ENCODE results near the gene STAMBP.
"Not testable (repeated sequence)": the region's sequence is repeated elsewhere in the genome, so short reads cannot be mapped to it uniquely, and the experiment has no call there.

The STAMBP gene

DNA sequence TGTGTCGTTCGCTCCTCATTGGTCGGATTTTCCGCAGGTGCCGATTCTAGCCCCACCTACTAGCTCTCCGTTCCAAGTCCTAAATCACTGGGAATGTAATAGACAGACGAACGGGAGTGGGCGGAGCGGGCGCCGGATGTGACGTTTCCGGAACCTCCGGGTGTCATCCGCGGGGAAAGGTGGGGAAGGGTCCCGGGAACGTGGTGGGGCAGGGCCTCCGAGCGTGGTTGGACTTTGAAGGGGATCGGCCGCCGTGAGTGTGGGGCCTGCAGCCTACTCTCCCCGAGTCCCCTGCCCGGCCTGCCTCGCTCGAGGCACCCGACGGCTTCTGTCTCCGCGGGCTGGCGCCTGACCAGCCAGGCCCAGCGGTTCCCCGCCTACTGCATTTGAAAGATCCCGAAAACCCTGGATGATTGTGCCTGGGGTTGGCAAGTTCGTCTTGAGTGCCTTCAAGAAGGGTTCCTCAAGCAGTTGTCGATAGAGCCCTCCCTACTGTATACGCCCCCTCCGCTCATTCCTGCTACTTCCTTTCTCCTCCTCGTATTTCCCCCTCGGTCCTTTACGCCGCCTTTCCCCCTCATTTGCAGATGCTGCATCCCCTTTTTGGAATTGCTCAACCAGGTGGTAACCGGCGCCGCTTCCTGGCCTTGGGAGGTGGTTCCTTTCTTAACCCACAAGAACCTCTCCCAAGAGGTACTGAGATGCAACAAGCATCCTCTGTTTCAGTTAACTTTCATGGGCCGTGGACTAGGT, at the start of gene STAMBP:
Gene STAMBP, plus strand, starts transcription at position 144 of the 753 bp plus-strand sequence. CDS start 1,896 bp downstream, outside the sequence.
- no peaks in the 10 kb centered on the region for H3K9me3 ChIP-seq (ENCODE audit: control insufficient read depth, low read depth, low read length)
- H3K4me3 ChIP-seq (ENCODE audit: low read length): peak within 1 kb of the TSS; percentile 81
- peak within 1 kb of the TSS; percentile 38 for H3K27ac ChIP-seq (ENCODE audit: low read length)
- peaks cover 32% of the 10 kb centered on the region for H3K27me3 ChIP-seq (ENCODE audit: control insufficient read depth, insufficient read depth, low read length)
- peaks cover 22% of the 10 kb centered on the region for H3K36me3 ChIP-seq (ENCODE audit: control insufficient read depth, low read depth, low read length)
- peaks cover 5% of the 10 kb centered on the region for H3K4me1 ChIP-seq (ENCODE audit: control insufficient read depth, low read depth, low read length)
- H3K9ac ChIP-seq (ENCODE audit: low read length): peak within 1 kb of the TSS; percentile 79

DNA sequence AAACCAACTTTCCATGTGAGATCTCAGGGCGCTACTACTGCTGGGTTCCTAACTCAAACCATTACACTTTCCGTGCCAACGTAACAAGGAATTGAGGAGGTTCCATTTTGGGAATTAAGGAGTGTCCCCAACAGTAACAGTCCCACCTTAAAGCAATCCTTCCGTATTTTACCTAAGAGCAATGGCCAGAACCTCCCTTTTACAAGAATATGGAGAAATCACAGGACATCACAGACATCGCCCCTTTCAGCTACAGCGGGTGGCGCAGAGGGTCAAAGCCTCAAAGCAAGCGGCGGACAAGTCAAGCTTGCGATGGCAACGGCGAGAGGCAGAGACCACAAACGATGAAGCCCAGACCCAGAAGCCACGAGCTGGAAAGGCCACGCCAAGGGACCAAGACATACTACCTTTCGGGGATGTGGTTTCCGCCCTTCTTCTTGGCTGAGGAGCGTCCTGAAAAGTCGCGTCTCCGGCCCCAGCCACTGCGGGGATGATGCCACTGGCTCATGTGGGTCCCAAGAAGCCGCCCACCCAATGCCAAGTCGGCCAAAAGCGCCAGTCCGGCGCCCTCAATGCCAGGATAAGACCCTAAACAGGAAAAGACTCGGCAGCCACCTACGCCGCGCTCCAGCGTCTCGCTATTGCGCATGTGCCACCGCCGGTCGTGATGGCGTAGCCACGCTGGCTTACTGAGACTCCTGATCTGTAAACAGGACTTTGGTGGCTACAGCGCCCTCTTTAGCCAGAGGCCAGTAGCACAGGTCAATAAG, 49.1 kb upstream of the STAMBP start, which contains the start of gene DUSP11:
Gene DUSP11, minus strand, starts transcription at position 637 of the 770 bp plus-strand sequence. Its CDS starts 129 bp downstream, at position 508.
- peak within 1 kb of the TSS; percentile 93 for H3K4me3 ChIP-seq (ENCODE audit: low read length)
- H3K9ac ChIP-seq (ENCODE audit: low read length): peak within 1 kb of the TSS; percentile 89
- peak within 1 kb of the TSS; percentile 25 for H3K27ac ChIP-seq (ENCODE audit: low read length)
- H3K36me3 ChIP-seq (ENCODE audit: control insufficient read depth, low read depth, low read length): peaks cover 18% of the 10 kb centered on the region
- no peaks in the 10 kb centered on the region for H3K4me1 ChIP-seq (ENCODE audit: control insufficient read depth, low read depth, low read length)
- H3K27me3 ChIP-seq (ENCODE audit: control insufficient read depth, insufficient read depth, low read length): no peaks in the 10 kb centered on the region
- H3K9me3 ChIP-seq (ENCODE audit: control insufficient read depth, low read depth, low read length): no peaks in the 10 kb centered on the region

DNA sequence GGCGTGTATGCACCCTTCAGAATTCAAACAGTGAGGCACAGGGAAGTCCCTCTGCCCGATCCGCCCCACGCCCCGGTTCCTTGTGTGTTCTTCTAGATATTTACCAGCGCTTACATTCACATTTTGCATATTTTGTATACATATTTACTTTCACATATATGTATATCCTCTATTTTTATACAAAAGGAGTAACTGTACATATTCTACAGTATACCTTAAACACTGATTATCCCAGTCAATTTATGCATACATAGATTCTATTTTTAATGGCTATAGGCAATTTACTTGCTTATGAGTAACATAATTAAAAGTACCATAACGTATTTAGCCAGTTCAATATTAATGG, 48.6 kb upstream of the STAMBP start:
- H3K9ac ChIP-seq (ENCODE audit: low read length): peak overlapping the region; percentile 89
- peaks cover 15% of the 10 kb centered on the region for H3K36me3 ChIP-seq (ENCODE audit: control insufficient read depth, low read depth, low read length)
- no peaks in the 10 kb centered on the region for H3K4me1 ChIP-seq (ENCODE audit: control insufficient read depth, low read depth, low read length)
- peak overlapping the region; percentile 93 for H3K4me3 ChIP-seq (ENCODE audit: low read length)
- H3K27ac ChIP-seq (ENCODE audit: low read length): no peak overlapping the region
- H3K27me3 ChIP-seq (ENCODE audit: control insufficient read depth, insufficient read depth, low read length): no peaks in the 10 kb centered on the region
- H3K9me3 ChIP-seq (ENCODE audit: control insufficient read depth, low read depth, low read length): no peaks in the 10 kb centered on the region

DNA sequence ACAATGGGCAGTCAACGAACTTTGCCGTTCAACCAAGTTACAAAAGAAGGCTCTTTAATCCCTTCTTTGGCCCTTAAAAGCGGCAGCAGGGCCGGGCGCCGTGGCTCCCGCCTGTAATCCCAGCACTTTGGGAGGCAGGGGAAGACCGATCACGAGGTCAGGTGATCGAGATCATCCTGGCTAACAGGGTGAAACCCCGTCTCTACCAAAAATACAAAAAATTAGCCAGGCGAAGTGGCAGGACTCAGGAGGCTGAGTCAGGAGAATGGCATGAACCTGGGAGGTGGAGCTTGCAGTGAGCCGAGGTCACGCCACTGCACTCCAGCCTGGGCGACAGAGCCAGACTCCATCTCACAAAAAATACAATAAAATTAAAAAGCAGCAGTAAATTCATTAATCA, 45.4 kb upstream of the STAMBP start:
- H3K4me1 ChIP-seq (ENCODE audit: control insufficient read depth, low read depth, low read length); H3K9me3 ChIP-seq (ENCODE audit: control insufficient read depth, low read depth, low read length); H3K4me3 ChIP-seq (ENCODE audit: low read length); H3K27me3 ChIP-seq (ENCODE audit: control insufficient read depth, insufficient read depth, low read length); H3K36me3 ChIP-seq (ENCODE audit: control insufficient read depth, low read depth, low read length); H3K27ac ChIP-seq (ENCODE audit: low read length); H3K9ac ChIP-seq (ENCODE audit: low read length): not testable (repeated sequence)

GRCh38 chr2:73783883-73784282, 44.9 kb upstream of the STAMBP start, which contains the start of gene C2orf78:
TSS of gene C2orf78 (plus strand) at chr2:73784183. CDS start at chr2:73784310, 127 bp downstream.
- not testable (repeated sequence) for H3K36me3 ChIP-seq (ENCODE audit: control insufficient read depth, low read depth, low read length); H3K4me3 ChIP-seq (ENCODE audit: low read length); H3K9me3 ChIP-seq (ENCODE audit: control insufficient read depth, low read depth, low read length); H3K9ac ChIP-seq (ENCODE audit: low read length); H3K27me3 ChIP-seq (ENCODE audit: control insufficient read depth, insufficient read depth, low read length); H3K4me1 ChIP-seq (ENCODE audit: control insufficient read depth, low read depth, low read length); H3K27ac ChIP-seq (ENCODE audit: low read length)

- Histone ChIP-seq H3K27me3 (ENCODE audit: control insufficient read depth, insufficient read depth, low read length) (peaks cover 41% of the 10 kb centered on the region), H3K9me3 (ENCODE audit: control insufficient read depth, low read depth, low read length) (no peaks in the 10 kb centered on the region), H3K27ac (ENCODE audit: low read length) (no peak overlapping the region), H3K9ac (ENCODE audit: low read length) (no peak overlapping the region), H3K4me3 (ENCODE audit: low read length) (no peak overlapping the region), H3K4me1 (ENCODE audit: control insufficient read depth, low read depth, low read length) (no peaks in the 10 kb centered on the region), H3K36me3 (ENCODE audit: control insufficient read depth, low read depth, low read length) (no peaks in the 10 kb centered on the region)
These were observed 16.9 kb upstream of the STAMBP start for GRCh38 chr2:73811878-73812277.

DNA sequence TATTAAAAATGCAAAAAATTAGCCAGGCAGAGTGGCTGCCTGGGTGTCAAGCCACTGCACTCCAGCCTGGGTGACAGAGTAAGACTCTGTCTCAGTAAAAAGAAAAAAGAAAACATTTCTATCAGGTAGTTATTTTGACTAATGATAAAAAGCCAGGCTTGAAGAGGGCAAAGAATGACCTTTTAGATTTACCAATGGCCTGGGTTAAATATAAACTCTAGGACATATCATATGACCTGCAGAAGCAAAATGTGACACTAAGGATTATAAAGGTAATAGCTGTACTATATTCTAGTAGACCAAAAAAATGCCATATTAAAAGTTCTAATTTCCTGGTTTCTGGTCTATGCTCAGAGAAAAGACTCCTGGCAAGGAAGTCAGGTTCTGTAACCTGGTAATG, 16.1 kb upstream of the STAMBP start:
- Histone ChIP-seq H3K9me3 (ENCODE audit: control insufficient read depth, low read depth, low read length) (no peaks in the 10 kb centered on the region), H3K4me3 (ENCODE audit: low read length) (no peak overlapping the region), H3K9ac (ENCODE audit: low read length) (no peak overlapping the region), H3K4me1 (ENCODE audit: control insufficient read depth, low read depth, low read length) (no peaks in the 10 kb centered on the region), H3K27me3 (ENCODE audit: control insufficient read depth, insufficient read depth, low read length) (peaks cover 41% of the 10 kb centered on the region), H3K36me3 (ENCODE audit: control insufficient read depth, low read depth, low read length) (no peaks in the 10 kb centered on the region), H3K27ac (ENCODE audit: low read length) (no peak overlapping the region)

GRCh38 chr2:73818296-73818695, 10.5 kb upstream of the STAMBP start:
- no peaks in the 10 kb centered on the region for H3K9me3 ChIP-seq (ENCODE audit: control insufficient read depth, low read depth, low read length)
- H3K27me3 ChIP-seq (ENCODE audit: control insufficient read depth, insufficient read depth, low read length): peaks cover 38% of the 10 kb centered on the region
- no peaks in the 10 kb centered on the region for H3K4me1 ChIP-seq (ENCODE audit: control insufficient read depth, low read depth, low read length)
- no peaks in the 10 kb centered on the region for H3K36me3 ChIP-seq (ENCODE audit: control insufficient read depth, low read depth, low read length)
- no peak overlapping the region for H3K9ac ChIP-seq (ENCODE audit: low read length)
- H3K4me3 ChIP-seq (ENCODE audit: low read length): no peak overlapping the region
- H3K27ac ChIP-seq (ENCODE audit: low read length): no peak overlapping the region

GRCh38 chr2:73821227-73821626, 7.5 kb upstream of the STAMBP start:
- Histone ChIP-seq H3K27ac (ENCODE audit: low read length) (no peak overlapping the region), H3K9ac (ENCODE audit: low read length) (no peak overlapping the region), H3K9me3 (ENCODE audit: control insufficient read depth, low read depth, low read length) (no peaks in the 10 kb centered on the region), H3K4me1 (ENCODE audit: control insufficient read depth, low read depth, low read length) (no peaks in the 10 kb centered on the region), H3K27me3 (ENCODE audit: control insufficient read depth, insufficient read depth, low read length) (peaks cover 31% of the 10 kb centered on the region), H3K36me3 (ENCODE audit: control insufficient read depth, low read depth, low read length) (no peaks in the 10 kb centered on the region), H3K4me3 (ENCODE audit: low read length) (no peak overlapping the region)

- Histone ChIP-seq H3K9ac (ENCODE audit: low read length) (no peak overlapping the region), H3K4me1 (ENCODE audit: control insufficient read depth, low read depth, low read length) (no peaks in the 10 kb centered on the region), H3K4me3 (ENCODE audit: low read length) (no peak overlapping the region), H3K9me3 (ENCODE audit: control insufficient read depth, low read depth, low read length) (no peaks in the 10 kb centered on the region), H3K27me3 (ENCODE audit: control insufficient read depth, insufficient read depth, low read length) (peaks cover 36% of the 10 kb centered on the region), H3K27ac (ENCODE audit: low read length) (no peak overlapping the region), H3K36me3 (ENCODE audit: control insufficient read depth, low read depth, low read length) (no peaks in the 10 kb centered on the region)
These were observed 7.1 kb upstream of the STAMBP start for GRCh38 chr2:73821669-73822068.

DNA sequence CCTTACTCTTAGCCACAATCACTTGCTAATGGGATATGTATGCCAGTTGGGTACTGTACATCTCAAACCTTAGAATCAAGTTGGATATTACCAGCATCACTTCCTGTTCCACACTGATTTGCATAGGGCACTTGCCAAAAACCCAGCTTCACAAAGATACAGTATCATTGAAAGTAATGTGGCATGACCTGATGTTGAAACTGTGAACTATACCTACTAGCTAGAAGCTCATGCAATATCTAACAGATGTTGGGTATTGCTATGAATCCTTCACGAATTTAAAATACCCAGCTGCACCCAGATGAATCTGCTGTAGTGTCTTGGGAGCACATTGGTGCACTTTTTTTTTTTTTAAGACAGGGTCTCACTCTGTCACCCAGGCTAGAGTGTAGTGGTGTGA, 6.5 kb upstream of the STAMBP start:
- no peak overlapping the region for H3K4me3 ChIP-seq (ENCODE audit: low read length)
- H3K36me3 ChIP-seq (ENCODE audit: control insufficient read depth, low read depth, low read length): no peaks in the 10 kb centered on the region
- H3K27ac ChIP-seq (ENCODE audit: low read length): no peak overlapping the region
- no peak overlapping the region for H3K9ac ChIP-seq (ENCODE audit: low read length)
- H3K9me3 ChIP-seq (ENCODE audit: control insufficient read depth, low read depth, low read length): no peaks in the 10 kb centered on the region
- peaks cover 42% of the 10 kb centered on the region for H3K27me3 ChIP-seq (ENCODE audit: control insufficient read depth, insufficient read depth, low read length)
- no peaks in the 10 kb centered on the region for H3K4me1 ChIP-seq (ENCODE audit: control insufficient read depth, low read depth, low read length)
